ENCODE measurements around the gene SMARCD3.

The SMARCD3 gene

DNA sequence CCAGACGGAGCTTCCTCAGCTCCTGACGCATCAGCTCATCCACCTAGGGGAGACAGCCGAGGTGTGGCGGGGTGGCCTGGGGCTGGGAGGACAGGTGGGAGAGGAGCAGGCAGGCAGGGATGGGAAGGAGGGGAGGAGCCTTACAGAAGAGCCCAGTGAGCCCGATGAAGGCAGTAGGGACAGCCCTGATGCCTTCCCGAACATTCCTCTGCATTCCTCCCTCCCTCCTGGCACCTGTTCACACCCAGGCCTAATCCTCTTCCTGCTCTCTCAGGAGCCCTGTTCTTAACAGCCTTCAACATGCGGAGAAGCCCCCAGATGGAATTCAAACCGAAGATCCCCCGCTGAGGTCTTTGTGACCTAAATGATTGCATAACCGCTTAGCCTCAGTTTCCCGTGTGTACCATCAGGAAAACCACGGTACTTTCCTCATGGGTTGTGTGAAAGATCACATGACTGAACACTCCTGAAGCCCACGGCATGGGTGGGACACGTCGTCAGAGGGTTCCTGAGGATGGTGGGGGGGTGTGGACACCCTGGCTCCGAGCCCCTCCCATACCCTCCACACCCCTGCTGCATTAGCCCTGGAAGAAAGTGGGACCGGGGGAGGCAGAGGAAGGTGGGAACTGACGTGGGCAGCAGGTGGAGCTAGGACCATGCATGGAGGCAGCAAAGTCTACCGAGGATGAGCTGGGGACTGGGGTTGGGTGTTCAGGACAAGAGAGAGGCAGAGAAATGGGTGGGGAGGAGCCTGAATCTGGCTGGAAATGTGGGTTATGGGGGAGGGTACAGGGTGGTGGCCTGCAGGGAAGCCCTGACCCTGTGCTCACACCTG, 52.7 kb downstream of the SMARCD3 start:
- Histone ChIP-seq H3K4me1 (ENCODE audit: control insufficient read depth in 1 of 2, insufficient read depth in 1 of 2, low read depth in 1 of 2, low read length in 1 of 2) (no peaks in the 10 kb centered on the region), H3K4me3 (ENCODE audit: low read depth in 1 of 2, low read length in 1 of 2) (no peak overlapping the region), H3K9me3 (no peaks in the 10 kb centered on the region), H3K27ac (no peak overlapping the region), H3K27me3 (peaks cover 28% of the 10 kb centered on the region), H3K36me3 (no peaks in the 10 kb centered on the region)
- TF ChIP-seq, protein P1, sequence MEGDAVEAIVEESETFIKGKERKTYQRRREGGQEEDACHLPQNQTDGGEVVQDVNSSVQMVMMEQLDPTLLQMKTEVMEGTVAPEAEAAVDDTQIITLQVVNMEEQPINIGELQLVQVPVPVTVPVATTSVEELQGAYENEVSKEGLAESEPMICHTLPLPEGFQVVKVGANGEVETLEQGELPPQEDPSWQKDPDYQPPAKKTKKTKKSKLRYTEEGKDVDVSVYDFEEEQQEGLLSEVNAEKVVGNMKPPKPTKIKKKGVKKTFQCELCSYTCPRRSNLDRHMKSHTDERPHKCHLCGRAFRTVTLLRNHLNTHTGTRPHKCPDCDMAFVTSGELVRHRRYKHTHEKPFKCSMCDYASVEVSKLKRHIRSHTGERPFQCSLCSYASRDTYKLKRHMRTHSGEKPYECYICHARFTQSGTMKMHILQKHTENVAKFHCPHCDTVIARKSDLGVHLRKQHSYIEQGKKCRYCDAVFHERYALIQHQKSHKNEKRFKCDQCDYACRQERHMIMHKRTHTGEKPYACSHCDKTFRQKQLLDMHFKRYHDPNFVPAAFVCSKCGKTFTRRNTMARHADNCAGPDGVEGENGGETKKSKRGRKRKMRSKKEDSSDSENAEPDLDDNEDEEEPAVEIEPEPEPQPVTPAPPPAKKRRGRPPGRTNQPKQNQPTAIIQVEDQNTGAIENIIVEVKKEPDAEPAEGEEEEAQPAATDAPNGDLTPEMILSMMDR (IDR thresholded peaks at IDR 0.05): no peak

DNA sequence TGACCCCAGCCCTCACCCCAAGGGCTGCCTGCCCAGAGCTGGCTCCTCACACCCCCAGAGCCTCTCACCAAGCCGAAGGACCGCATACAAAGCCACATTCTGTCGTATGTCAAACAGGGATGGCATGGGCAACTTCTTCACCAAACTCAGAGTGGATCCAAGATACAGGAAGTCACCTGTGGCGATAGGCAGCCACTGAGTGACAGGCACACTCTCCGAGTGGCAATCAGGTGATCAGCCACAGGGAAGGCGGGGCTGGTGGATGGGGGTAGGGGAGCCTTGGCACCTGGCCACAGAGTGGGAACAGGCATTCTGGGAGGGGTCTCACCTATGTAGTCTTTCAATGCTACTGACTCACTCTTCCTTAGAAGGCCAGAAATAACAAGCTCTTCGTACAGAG, 54.3 kb downstream of the SMARCD3 start:
- Histone ChIP-seq H3K27ac (no peak overlapping the region), H3K36me3 (no peaks in the 10 kb centered on the region), H3K4me1 (ENCODE audit: control insufficient read depth in 1 of 2, insufficient read depth in 1 of 2, low read depth in 1 of 2, low read length in 1 of 2) (no peaks in the 10 kb centered on the region), H3K27me3 (peaks cover 28% of the 10 kb centered on the region), H3K9me3 (no peaks in the 10 kb centered on the region), H3K4me3 (ENCODE audit: low read depth in 1 of 2, low read length in 1 of 2) (no peak overlapping the region)
- TF ChIP-seq, protein P1 (IDR thresholded peaks at IDR 0.05): no peak

DNA sequence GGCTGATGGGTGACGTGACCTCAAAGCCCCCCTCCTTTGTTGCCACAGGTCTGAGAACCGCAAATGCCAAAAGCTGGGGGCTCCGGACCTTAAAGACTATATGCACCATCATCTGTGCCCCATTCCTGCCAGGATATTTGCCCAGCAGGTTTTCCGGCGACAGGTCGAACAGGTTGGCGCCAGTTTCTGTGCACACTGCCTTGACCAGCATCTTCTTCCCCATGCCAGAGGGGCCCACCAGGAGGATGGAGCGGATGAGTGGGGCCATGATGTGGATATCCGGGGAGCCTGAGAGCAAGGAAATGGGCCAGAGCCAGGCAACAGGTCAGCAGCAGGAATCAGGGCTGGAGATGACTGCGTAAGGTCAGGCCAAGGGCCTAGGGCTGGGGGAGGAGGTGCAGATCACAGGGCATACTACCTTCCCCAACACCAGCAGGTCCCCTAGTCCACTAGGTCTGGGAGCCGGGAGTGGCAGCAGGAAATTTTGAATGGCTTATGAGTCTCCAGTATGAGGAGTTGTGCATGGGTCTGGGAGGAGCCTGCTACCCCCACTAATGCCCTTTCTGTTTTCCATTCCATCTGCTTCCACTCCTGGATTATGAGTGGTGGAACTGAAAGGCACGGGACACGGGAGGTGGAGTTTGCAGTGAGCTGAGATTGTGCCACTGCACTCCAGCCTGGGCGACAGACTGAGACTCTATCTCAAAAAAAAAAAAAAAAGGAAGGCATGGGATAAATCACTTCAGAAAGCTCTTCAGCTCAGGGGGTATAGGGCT, 55.1 kb downstream of the SMARCD3 start:
- no peaks in the 10 kb centered on the region for H3K4me1 ChIP-seq (ENCODE audit: control insufficient read depth in 1 of 2, insufficient read depth in 1 of 2, low read depth in 1 of 2, low read length in 1 of 2)
- H3K27ac ChIP-seq: no peak overlapping the region
- H3K9me3 ChIP-seq: no peaks in the 10 kb centered on the region
- TF ChIP-seq, protein P1 (IDR thresholded peaks at IDR 0.05): no peak
- peaks cover 35% of the 10 kb centered on the region for H3K27me3 ChIP-seq
- H3K36me3 ChIP-seq: no peaks in the 10 kb centered on the region
- H3K4me3 ChIP-seq (ENCODE audit: low read depth in 1 of 2, low read length in 1 of 2): no peak overlapping the region

DNA sequence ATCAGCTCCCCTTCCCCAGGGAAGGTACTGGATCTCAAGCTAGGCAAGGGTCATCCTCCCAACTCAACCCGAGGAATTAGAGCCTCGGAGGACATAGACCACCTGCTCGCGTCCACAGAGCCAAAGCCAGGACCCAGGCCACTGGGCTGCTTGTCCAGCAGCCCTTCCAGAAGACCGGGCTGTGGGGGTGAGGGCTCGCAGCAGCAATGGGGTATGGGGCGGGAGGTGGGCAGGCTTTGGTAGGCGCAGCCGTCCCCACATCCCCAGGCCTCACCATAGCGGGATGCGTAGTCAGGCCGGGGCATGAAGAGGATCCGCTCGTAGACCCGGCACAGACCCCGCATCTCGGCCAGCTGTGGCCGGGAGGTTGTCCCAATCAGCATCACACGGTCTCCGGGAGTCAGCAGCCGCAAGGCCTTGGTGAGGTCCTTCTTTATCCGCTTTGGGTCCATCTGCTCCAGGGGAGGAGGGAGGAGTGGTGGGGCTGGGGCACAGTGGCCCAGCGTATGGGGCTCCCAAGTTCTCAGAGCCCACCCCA, 56.4 kb downstream of the SMARCD3 start:
- Histone ChIP-seq H3K27ac (no peak overlapping the region), H3K27me3 (peaks cover 31% of the 10 kb centered on the region), H3K9me3 (no peaks in the 10 kb centered on the region), H3K36me3 (no peaks in the 10 kb centered on the region), H3K4me1 (ENCODE audit: control insufficient read depth in 1 of 2, insufficient read depth in 1 of 2, low read depth in 1 of 2, low read length in 1 of 2) (no peaks in the 10 kb centered on the region), H3K4me3 (ENCODE audit: low read depth in 1 of 2, low read length in 1 of 2) (no peak overlapping the region)
- TF ChIP-seq, protein P1 (IDR thresholded peaks at IDR 0.05): no peak

DNA sequence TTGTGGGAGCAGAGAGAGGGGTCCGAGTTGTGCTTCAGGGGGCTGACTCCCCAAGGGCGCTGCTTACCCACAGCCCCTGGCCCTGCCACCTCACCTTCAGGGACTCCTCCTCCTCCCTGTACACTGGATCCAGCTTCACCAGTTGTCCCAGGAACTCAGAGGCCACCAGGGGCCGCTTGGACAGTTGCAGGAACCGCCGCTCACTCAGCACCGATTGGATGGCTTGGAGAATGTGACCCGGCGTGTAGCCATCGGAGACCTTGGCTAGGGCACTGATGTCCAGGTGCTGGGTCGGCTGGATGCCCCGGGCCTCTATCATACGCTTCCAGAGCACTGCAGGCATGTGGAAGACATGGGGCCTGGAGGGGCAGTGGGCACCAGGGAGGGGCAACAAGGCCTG, 57.0 kb downstream of the SMARCD3 start:
- Histone ChIP-seq H3K36me3 (no peaks in the 10 kb centered on the region), H3K27me3 (peaks cover 27% of the 10 kb centered on the region), H3K27ac (no peak overlapping the region), H3K4me1 (ENCODE audit: control insufficient read depth in 1 of 2, insufficient read depth in 1 of 2, low read depth in 1 of 2, low read length in 1 of 2) (no peaks in the 10 kb centered on the region), H3K9me3 (no peaks in the 10 kb centered on the region), H3K4me3 (ENCODE audit: low read depth in 1 of 2, low read length in 1 of 2) (no peak overlapping the region)
- TF ChIP-seq, protein P1 (IDR thresholded peaks at IDR 0.05): no peak

All from neutrophil (primary cell).